Calu3 (cell line): ENCODE data around the gene PITPNM3. TPM values are rescaled to one million over a fixed set of nuclear protein-coding genes. Genes with fewer than 3 reads are reported as not detected.

ENCODE experiments used
- BruUV-seq: library from RNA; stranded (reverse); fragments of 400-500 nt; replicated peaks from 2 replicates; lab custom pipeline; 2021; lab: Mats Ljungman, UMichigan
- CTCF ChIA-PET: fragments of 300-600 bp; sonication (Branson Sonifier 250); formaldehyde crosslinking; loops from one replicate; lab custom pipeline; 2022; ENCODE audit warnings: antibody characterized with exemption; lab: Charles Lee
- DNase-seq: peaks from one replicate; pipeline ENCODE4 v3.0.0; 2022
- H3K27ac Mint-ChIP-seq: one replicate; pipeline ENCODE4 v1.8.0; 2022; ENCODE audit warnings: mixed read lengths; ENCODE audit not compliant: unreplicated experiment
- H3K27me3 Mint-ChIP-seq: one replicate; pipeline ENCODE4 v1.8.0; 2022; ENCODE audit warnings: mixed read lengths; ENCODE audit not compliant: unreplicated experiment
- H3K36me3 Mint-ChIP-seq: one replicate; pipeline ENCODE4 v1.8.0; 2022; ENCODE audit warnings: mild to moderate bottlenecking, moderate library complexity, mixed read lengths; ENCODE audit not compliant: insufficient read depth, unreplicated experiment
- H3K4me1 Mint-ChIP-seq: one replicate; pipeline ENCODE4 v1.8.0; 2022; ENCODE audit warnings: mild to moderate bottlenecking, low read depth, mixed read lengths; ENCODE audit not compliant: unreplicated experiment
- H3K4me3 Mint-ChIP-seq: one replicate; pipeline ENCODE4 v1.8.0; 2022; ENCODE audit warnings: mild to moderate bottlenecking, low read depth, moderate library complexity, mixed read lengths; ENCODE audit not compliant: unreplicated experiment
- H3K9me3 Mint-ChIP-seq: one replicate; pipeline ENCODE4 v1.8.0; 2022; ENCODE audit warnings: low read depth, mixed read lengths; ENCODE audit not compliant: unreplicated experiment
- intact Hi-C: fragments of 100-400 bp; cut with micrococcal nuclease; formaldehyde crosslinking; loops from one replicate; pipeline ENCODE4 v1.10.0; 2022; ENCODE audit not compliant: unreplicated experiment
- total RNA-seq: library from RNA; stranded (reverse); gene quantifications from 2 replicates; pipeline ENCODE4 v1.2.3, GENCODE V29; 2022
- TF ChIP-seq, protein P1 (sequence below): fragments of 200-600 bp; IDR thresholded peaks from one replicate; pipeline ENCODE4 v1.8.0; 2022; ENCODE audit warnings: antibody characterized with exemption; ENCODE audit not compliant: unreplicated experiment

PITPNM3 gene
- total RNA-seq, 1 experiment from 2014 or later, result 10.7 TPM

DNA sequence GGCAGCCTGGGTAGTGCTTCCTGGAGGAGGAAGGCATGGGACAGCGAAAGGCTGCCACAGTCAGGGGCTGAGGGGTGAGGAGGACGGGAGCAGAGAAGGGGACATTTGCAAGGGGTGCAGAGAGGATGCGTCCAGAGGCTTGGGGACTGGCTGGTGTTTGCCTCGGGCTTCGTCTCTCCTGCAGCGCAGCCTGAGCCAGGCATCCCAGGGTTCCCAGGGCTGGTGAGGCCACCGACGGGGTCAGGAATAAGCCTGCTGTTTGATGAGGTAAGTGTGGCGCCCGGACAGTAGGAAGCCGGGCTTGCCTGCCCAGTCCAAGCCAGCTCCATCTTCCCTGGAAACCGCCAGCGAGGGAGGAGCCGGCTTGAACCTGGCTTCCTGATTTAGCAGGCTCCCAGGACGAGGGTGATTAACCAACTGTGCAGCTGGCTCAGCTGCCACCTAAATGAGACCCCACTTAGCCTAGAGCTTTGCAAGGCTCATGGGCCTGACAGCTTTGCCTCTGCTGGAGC is 47.8 kb downstream of the PITPNM3 start:
- peaks cover 39% of the 10 kb centered on the region for H3K4me1 Mint-ChIP-seq
- CTCF ChIA-PET, result no interaction called here
- no peaks in the 10 kb centered on the region for H3K27me3 Mint-ChIP-seq
- no peaks in the 10 kb centered on the region for H3K9me3 Mint-ChIP-seq
- intact Hi-C loops, result loop anchor here (5.0 kb wide), 1 partner anchor 44 kb away; no protein-coding TSS in a partner anchor
- no peak overlapping the region for H3K27ac Mint-ChIP-seq
- BruUV-seq, result no TSS peak
- H3K4me3 Mint-ChIP-seq, result no peak overlapping the region
- TF ChIP-seq, protein P1, sequence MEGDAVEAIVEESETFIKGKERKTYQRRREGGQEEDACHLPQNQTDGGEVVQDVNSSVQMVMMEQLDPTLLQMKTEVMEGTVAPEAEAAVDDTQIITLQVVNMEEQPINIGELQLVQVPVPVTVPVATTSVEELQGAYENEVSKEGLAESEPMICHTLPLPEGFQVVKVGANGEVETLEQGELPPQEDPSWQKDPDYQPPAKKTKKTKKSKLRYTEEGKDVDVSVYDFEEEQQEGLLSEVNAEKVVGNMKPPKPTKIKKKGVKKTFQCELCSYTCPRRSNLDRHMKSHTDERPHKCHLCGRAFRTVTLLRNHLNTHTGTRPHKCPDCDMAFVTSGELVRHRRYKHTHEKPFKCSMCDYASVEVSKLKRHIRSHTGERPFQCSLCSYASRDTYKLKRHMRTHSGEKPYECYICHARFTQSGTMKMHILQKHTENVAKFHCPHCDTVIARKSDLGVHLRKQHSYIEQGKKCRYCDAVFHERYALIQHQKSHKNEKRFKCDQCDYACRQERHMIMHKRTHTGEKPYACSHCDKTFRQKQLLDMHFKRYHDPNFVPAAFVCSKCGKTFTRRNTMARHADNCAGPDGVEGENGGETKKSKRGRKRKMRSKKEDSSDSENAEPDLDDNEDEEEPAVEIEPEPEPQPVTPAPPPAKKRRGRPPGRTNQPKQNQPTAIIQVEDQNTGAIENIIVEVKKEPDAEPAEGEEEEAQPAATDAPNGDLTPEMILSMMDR, result no peak
- no peak for DNase-seq
- H3K36me3 Mint-ChIP-seq, result peaks cover 7% of the 10 kb centered on the region

GRCh38 chr17:6508016-6508415 is 48.3 kb downstream of the PITPNM3 start:
- CTCF ChIA-PET, result no interaction called here
- Mint-ChIP-seq H3K36me3 (peaks cover 7% of the 10 kb centered on the region), H3K27ac (peak overlapping the region; percentile 79), H3K4me3 (peak overlapping the region; percentile 46), H3K27me3 (no peaks in the 10 kb centered on the region), H3K4me1 (peaks cover 35% of the 10 kb centered on the region), H3K9me3 (no peaks in the 10 kb centered on the region)
- intact Hi-C loops, result loop anchor here (5.0 kb wide), 1 partner anchor 44 kb away; no protein-coding TSS in a partner anchor
- no TSS peak for BruUV-seq
- TF ChIP-seq, protein P1, result no peak
- DNase-seq, result no peak

DNA sequence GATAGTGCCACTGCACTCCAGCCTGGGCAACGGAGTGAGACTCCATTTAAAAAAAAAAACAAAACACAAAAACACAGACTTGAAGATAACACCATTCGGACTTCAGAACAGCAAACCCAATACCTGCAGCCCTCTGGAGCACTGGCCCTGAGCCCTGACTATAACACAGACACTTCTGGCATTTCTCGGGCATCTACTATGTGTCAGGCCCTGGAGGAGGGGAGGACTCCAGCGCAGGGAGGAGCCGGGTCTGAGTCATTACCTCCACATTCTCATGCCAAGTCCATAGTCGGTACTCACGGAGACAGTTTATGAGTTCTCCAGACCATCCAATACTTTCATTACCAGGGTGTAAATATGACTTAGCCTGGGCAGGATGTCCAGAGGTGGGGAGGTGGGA is 48.8 kb downstream of the PITPNM3 start:
- Mint-ChIP-seq H3K4me3 (peak overlapping the region; percentile 46), H3K36me3 (peaks cover 7% of the 10 kb centered on the region), H3K9me3 (no peaks in the 10 kb centered on the region), H3K27ac (peak overlapping the region; percentile 79), H3K4me1 (peaks cover 30% of the 10 kb centered on the region), H3K27me3 (no peaks in the 10 kb centered on the region)
- DNase-seq, result peak; percentile 64
- intact Hi-C loops, result loop anchor here (5.0 kb wide), 1 partner anchor 45 kb away; no protein-coding TSS in a partner anchor
- BruUV-seq, result no TSS peak
- CTCF ChIA-PET, result no interaction called here
- TF ChIP-seq, protein P1, result no peak

DNA sequence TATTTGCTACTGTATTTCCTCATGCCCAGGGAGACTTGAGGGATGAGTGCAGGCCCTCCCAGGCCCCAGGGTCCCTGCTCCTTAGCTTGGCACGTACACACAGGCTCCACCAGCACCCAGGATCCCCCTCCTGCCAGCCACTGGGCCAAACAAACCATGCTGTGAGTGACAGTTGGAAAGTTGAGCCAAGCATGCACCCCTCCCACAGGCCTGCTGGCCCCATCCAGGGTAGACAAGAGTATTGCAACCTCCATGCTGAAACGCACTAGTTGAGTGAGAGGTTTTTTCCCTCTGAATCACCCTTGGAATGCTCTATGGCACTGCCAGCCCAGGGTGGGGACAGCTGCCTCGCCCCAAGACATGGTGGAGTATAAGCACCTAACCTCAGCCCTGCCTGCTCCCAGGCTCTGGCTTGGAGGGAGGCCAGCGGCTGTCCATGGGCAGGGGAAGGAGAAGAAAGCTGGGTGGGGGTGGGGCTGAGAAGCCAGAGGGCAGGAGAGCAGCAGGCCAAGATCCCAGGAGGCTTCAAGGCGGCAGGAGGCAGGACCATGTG is 49.6 kb downstream of the PITPNM3 start:
- Mint-ChIP-seq H3K4me3 (peak overlapping the region; percentile 29), H3K4me1 (peaks cover 23% of the 10 kb centered on the region), H3K36me3 (peaks cover 7% of the 10 kb centered on the region), H3K27ac (peak overlapping the region; percentile 67), H3K27me3 (no peaks in the 10 kb centered on the region), H3K9me3 (no peaks in the 10 kb centered on the region)
- peak; percentile 46 for DNase-seq
- TF ChIP-seq, protein P1, result no peak
- BruUV-seq, result no TSS peak
- intact Hi-C loops, result loop anchor here (5.0 kb wide), 1 partner anchor 46 kb away; no protein-coding TSS in a partner anchor
- CTCF ChIA-PET, result interaction anchor here (0.5 to 0.7 kb wide), 2 partner anchors 9 to 77 kb away, joined by 3 to 4 read pairs; no protein-coding TSS in a partner anchor
